Smooth muscle cell (in vitro differentiated cells): ENCODE data around the gene MCF2L2. TPM values are rescaled to one million over a fixed set of nuclear protein-coding genes. Genes with fewer than 3 reads are reported as not detected.
"Not testable (repeated sequence)": the region's sequence is repeated elsewhere in the genome, so short reads cannot be mapped to it uniquely, and the experiment has no call there.

ENCODE experiments used
- DNase-seq: peaks from one replicate; lab custom pipeline; 2025; ENCODE audit not compliant: unreplicated experiment; lab: John Stamatoyannopoulos, UW
- H2AFZ ChIP-seq: fragments of 200-600 bp; sonication (generic); 2 replicates; pipeline ENCODE4 v1.6.0; 2016; ENCODE audit warnings: antibody characterized with exemption, low read depth, mild to moderate bottlenecking
- H3F3A ChIP-seq: fragments of 200-600 bp; sonication (generic); 2 replicates; pipeline ENCODE4 v1.6.0; 2017; ENCODE audit warnings: antibody characterized with exemption, low read depth
- H3K27ac ChIP-seq: fragments of 200-600 bp; sonication (generic); 2 replicates; pipeline ENCODE4 v1.5.1; 2016; ENCODE audit warnings: low read depth, mild to moderate bottlenecking
- H3K27me3 ChIP-seq: fragments of 200-600 bp; sonication (generic); 2 replicates; pipeline ENCODE4 v1.6.1; 2016; ENCODE audit warnings: low read depth, mild to moderate bottlenecking
- H3K36me3 ChIP-seq: fragments of 200-600 bp; sonication (generic); 2 replicates; pipeline ENCODE4 v1.5.1; 2016; ENCODE audit warnings: low read depth
- H3K4me1 ChIP-seq: fragments of 200-600 bp; sonication (generic); 2 replicates; pipeline ENCODE4 v1.5.1; 2016; ENCODE audit warnings: low read depth
- H3K4me2 ChIP-seq: fragments of 200-600 bp; sonication (generic); 2 replicates; pipeline ENCODE4 v1.6.0; 2016; ENCODE audit warnings: mild to moderate bottlenecking
- H3K4me3 ChIP-seq: fragments of 200-600 bp; sonication (generic); 2 replicates; pipeline ENCODE4 v1.5.1; 2016; ENCODE audit warnings: mild to moderate bottlenecking
- H3K79me2 ChIP-seq: fragments of 200-600 bp; sonication (generic); 2 replicates; pipeline ENCODE4 v1.6.0; 2016; ENCODE audit warnings: low read depth, mild to moderate bottlenecking
- H3K9ac ChIP-seq: fragments of 200-600 bp; sonication (generic); 2 replicates; pipeline ENCODE4 v1.6.0; 2016; ENCODE audit warnings: low read depth
- H3K9me3 ChIP-seq: fragments of 200-600 bp; sonication (generic); replicated peaks from 2 replicates; pipeline ENCODE4 v1.5.1; 2016; ENCODE audit warnings: low read depth
- H4K20me1 ChIP-seq: fragments of 200-600 bp; sonication (generic); 2 replicates; pipeline ENCODE4 v1.6.0; 2016; ENCODE audit warnings: low read depth
- WGBS: methylation state at CpG from one replicate; pipeline ENCODE4 v1.1.7; 2016; ENCODE audit warnings: low lambda C conversion rate; 5-methylcytosine and 5-hydroxymethylcytosine counted together
- polyA plus RNA-seq: library from polyadenylated mRNA; unstranded; fragments of >200 nt; fragmentation: Nextera tagmentation; extraction: Ambion mirVana; gene quantifications from 2 replicates; pipeline ENCODE4 v1.2.1, GENCODE V29; 2016
- total RNA-seq: library from RNA; depleted of rRNA; stranded (reverse); fragments of >200 nt; gene quantifications from 2 replicates; pipeline ENCODE4 v1.2.3, GENCODE V29; 2014
- TF ChIP-seq, protein P1 (sequence below): fragments of 200-600 bp; sonication (generic); IDR thresholded peaks from 2 replicates; pipeline ENCODE4 v1.5.1; 2017; ENCODE audit warnings: borderline replicate concordance, mild to moderate bottlenecking, antibody characterized with exemption; ENCODE audit not compliant: insufficient read depth, poor library complexity, severe bottlenecking

MCF2L2 gene
- total and polyA plus RNA-seq, 2 experiments from 2014 or later: 0.09 TPM; not detected in 1

- no peak for DNase-seq
Observed at GRCh38 chr3:183375787-183376186, 52.6 kb downstream of the MCF2L2 start.

GRCh38 chr3:183375337-183375736, 53.1 kb downstream of the MCF2L2 start:
- Histone ChIP-seq H3K27me3 (no peaks in the 10 kb centered on the region), H3K36me3 (no peaks in the 10 kb centered on the region), H3K27ac (no peak overlapping the region), H3K4me1 (no peaks in the 10 kb centered on the region), H3K9ac (no peak overlapping the region), H2AFZ (no peak overlapping the region), H3K9me3 (no peaks in the 10 kb centered on the region), H4K20me1 (no peaks in the 10 kb centered on the region), H3F3A (no peaks in the 10 kb centered on the region), H3K4me3 (no peak overlapping the region), H3K79me2 (no peaks in the 10 kb centered on the region), H3K4me2 (peak overlapping the region; percentile 14)
- 62% methylated on average over 6 of the region's 6 CpGs for WGBS
- DNase-seq: no peak
- TF ChIP-seq, protein P1, sequence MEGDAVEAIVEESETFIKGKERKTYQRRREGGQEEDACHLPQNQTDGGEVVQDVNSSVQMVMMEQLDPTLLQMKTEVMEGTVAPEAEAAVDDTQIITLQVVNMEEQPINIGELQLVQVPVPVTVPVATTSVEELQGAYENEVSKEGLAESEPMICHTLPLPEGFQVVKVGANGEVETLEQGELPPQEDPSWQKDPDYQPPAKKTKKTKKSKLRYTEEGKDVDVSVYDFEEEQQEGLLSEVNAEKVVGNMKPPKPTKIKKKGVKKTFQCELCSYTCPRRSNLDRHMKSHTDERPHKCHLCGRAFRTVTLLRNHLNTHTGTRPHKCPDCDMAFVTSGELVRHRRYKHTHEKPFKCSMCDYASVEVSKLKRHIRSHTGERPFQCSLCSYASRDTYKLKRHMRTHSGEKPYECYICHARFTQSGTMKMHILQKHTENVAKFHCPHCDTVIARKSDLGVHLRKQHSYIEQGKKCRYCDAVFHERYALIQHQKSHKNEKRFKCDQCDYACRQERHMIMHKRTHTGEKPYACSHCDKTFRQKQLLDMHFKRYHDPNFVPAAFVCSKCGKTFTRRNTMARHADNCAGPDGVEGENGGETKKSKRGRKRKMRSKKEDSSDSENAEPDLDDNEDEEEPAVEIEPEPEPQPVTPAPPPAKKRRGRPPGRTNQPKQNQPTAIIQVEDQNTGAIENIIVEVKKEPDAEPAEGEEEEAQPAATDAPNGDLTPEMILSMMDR: no peak

More at GRCh38 chr3:183375787-183376186, 52.6 kb downstream of the MCF2L2 start:
- TF ChIP-seq, protein P1: no peak
- H3K4me2 ChIP-seq: no peak overlapping the region
- H3K9ac ChIP-seq: no peak overlapping the region
- H3K36me3 ChIP-seq: no peaks in the 10 kb centered on the region
- H3K27ac ChIP-seq: no peak overlapping the region
- H3K4me1 ChIP-seq: no peaks in the 10 kb centered on the region
- 94% methylated on average over 5 of the region's 5 CpGs for WGBS
- no peaks in the 10 kb centered on the region for H3K27me3 ChIP-seq
- no peaks in the 10 kb centered on the region for H3K9me3 ChIP-seq
- no peaks in the 10 kb centered on the region for H3F3A ChIP-seq
- no peaks in the 10 kb centered on the region for H4K20me1 ChIP-seq
- H3K79me2 ChIP-seq: no peaks in the 10 kb centered on the region
- H2AFZ ChIP-seq: no peak overlapping the region
- H3K4me3 ChIP-seq: no peak overlapping the region

- Histone ChIP-seq H3K36me3 (no peaks in the 10 kb centered on the region), H3K4me1 (no peaks in the 10 kb centered on the region), H3K4me3 (no peak overlapping the region), H3K9ac (no peak overlapping the region), H3K9me3 (no peaks in the 10 kb centered on the region), H3K79me2 (no peaks in the 10 kb centered on the region), H4K20me1 (no peaks in the 10 kb centered on the region), H2AFZ (no peak overlapping the region), H3K27me3 (no peaks in the 10 kb centered on the region), H3K4me2 (no peak overlapping the region), H3K27ac (no peak overlapping the region), H3F3A (no peaks in the 10 kb centered on the region)
- 96% methylated on average over 3 of the region's 3 CpGs for WGBS
- DNase-seq: no peak
- TF ChIP-seq, protein P1: no peak
Observed at GRCh38 chr3:183372911-183373310, 55.5 kb downstream of the MCF2L2 start.

GRCh38 chr3:183371600-183371968, 56.8 kb downstream of the MCF2L2 start:
- H2AFZ ChIP-seq, H3K4me3 ChIP-seq, H4K20me1 ChIP-seq, H3K4me2 ChIP-seq, H3K36me3 ChIP-seq, H3K9me3 ChIP-seq, DNase-seq, H3F3A ChIP-seq, H3K27me3 ChIP-seq, H3K79me2 ChIP-seq, H3K4me1 ChIP-seq, H3K9ac ChIP-seq: not testable (repeated sequence)
- WGBS: 91% methylated on average over 5 of the region's 5 CpGs
- H3K27ac ChIP-seq: peak overlapping the region; percentile 75
